Natural killer cell (primary cell): ENCODE data around the gene NXN. TPM values are rescaled to one million over a fixed set of nuclear protein-coding genes. Genes with fewer than 3 reads are reported as not detected.

Experiments
- ATAC-seq, 3 donors: fragments of 150-1000 bp in 2 of 3; fragments of 200-7000 bp in 1 of 3; cut with Tn5 transposase; 1 replicate in 1 of 3; 2 replicates in 2 of 3; pipeline ENCODE4 v1.10.0; 2021; ENCODE audit warnings: mild to moderate bottlenecking in 2 of 3, moderate library complexity in 2 of 3
- DNase-seq, 2 donors: peaks; one replicate each; pipeline versions ENCODE4 v3.0.0 to v3.0.0-alpha.2; 2013 to 2021; ENCODE audit warnings: mixed read lengths in 1 of 2
- H3K27ac ChIP-seq: one replicate; pipeline ENCODE4 v1.5.1; 2013; ENCODE audit warnings: mild to moderate bottlenecking, low read length
- H3K27me3 ChIP-seq: one replicate; pipeline ENCODE4 v1.6.1; 2013; ENCODE audit warnings: low read length; ENCODE audit not compliant: control insufficient read depth, insufficient read depth
- H3K36me3 ChIP-seq: one replicate; pipeline ENCODE4 v1.6.1; 2013; ENCODE audit warnings: low read length; ENCODE audit not compliant: control insufficient read depth, insufficient read depth
- H3K4me1 ChIP-seq: one replicate; pipeline ENCODE4 v1.6.1; 2013; ENCODE audit warnings: low read length; ENCODE audit not compliant: control insufficient read depth, insufficient read depth
- H3K4me3 ChIP-seq: one replicate; pipeline ENCODE4 v1.5.1; 2013; ENCODE audit warnings: low read length
- H3K9me3 ChIP-seq: one replicate; pipeline ENCODE4 v1.6.1; 2013; ENCODE audit warnings: low read length; ENCODE audit not compliant: control insufficient read depth, insufficient read depth
- H3K27ac Mint-ChIP-seq, 2 donors: one replicate each; pipeline ENCODE4 v1.8.0; 2022; ENCODE audit warnings: mild to moderate bottlenecking in 2 of 2, mixed read lengths in 2 of 2, moderate library complexity in 1 of 2
- H3K27me3 Mint-ChIP-seq, 2 donors: one replicate each; pipeline ENCODE4 v1.8.0; 2022; ENCODE audit warnings: low read depth in 2 of 2, mixed read lengths in 2 of 2
- H3K36me3 Mint-ChIP-seq: one replicate; pipeline ENCODE4 v1.8.0; 2022; ENCODE audit warnings: mixed read lengths
- H3K4me1 Mint-ChIP-seq, 2 donors: one replicate each; pipeline ENCODE4 v1.8.0; 2022; ENCODE audit warnings: mixed read lengths in 2 of 2
- H3K4me3 Mint-ChIP-seq: one replicate; pipeline ENCODE4 v1.8.0; 2022; ENCODE audit warnings: mild to moderate bottlenecking, moderate library complexity, mixed read lengths
- H3K9me3 Mint-ChIP-seq, 2 donors: one replicate each; pipeline ENCODE4 v1.8.0; 2022; ENCODE audit warnings: mixed read lengths in 2 of 2
- WGBS: methylation state at CpG from one replicate; pipeline ENCODE4 v1.1.7; 2013; ENCODE audit warnings: missing lambda C conversion rate; ENCODE audit not compliant: insufficient coverage; 5-methylcytosine and 5-hydroxymethylcytosine counted together
- intact Hi-C: fragments of 100-400 bp; cut with micrococcal nuclease; formaldehyde crosslinking; loops from one replicate; pipeline ENCODE4 v1.14.2; 2022
- total RNA-seq, 4 donors: library from RNA; stranded (reverse); fragments of 120-200 nt in 1 of 4; gene quantifications; one replicate each; pipeline versions ENCODE4 v1.2.3 to v1.2.4, GENCODE V29; 2013 to 2022
- TF ChIP-seq, protein P1 (sequence below): fragments of 200-600 bp; IDR thresholded peaks from one replicate; pipeline ENCODE4 v1.8.0; 2022; ENCODE audit warnings: antibody characterized with exemption

NXN gene
- total RNA-seq, 3 donors from 2014 or later (not counting 1 experiment from before 2014, with no cell fraction given): 0.14 to 0.55 TPM; not detected in 1

- WGBS: 85% methylated on average over 30 of the region's 30 CpGs
- intact Hi-C loops: no loop called here
- DNase-seq (no peak), ATAC-seq (no peak)
- TF ChIP-seq, protein P1, sequence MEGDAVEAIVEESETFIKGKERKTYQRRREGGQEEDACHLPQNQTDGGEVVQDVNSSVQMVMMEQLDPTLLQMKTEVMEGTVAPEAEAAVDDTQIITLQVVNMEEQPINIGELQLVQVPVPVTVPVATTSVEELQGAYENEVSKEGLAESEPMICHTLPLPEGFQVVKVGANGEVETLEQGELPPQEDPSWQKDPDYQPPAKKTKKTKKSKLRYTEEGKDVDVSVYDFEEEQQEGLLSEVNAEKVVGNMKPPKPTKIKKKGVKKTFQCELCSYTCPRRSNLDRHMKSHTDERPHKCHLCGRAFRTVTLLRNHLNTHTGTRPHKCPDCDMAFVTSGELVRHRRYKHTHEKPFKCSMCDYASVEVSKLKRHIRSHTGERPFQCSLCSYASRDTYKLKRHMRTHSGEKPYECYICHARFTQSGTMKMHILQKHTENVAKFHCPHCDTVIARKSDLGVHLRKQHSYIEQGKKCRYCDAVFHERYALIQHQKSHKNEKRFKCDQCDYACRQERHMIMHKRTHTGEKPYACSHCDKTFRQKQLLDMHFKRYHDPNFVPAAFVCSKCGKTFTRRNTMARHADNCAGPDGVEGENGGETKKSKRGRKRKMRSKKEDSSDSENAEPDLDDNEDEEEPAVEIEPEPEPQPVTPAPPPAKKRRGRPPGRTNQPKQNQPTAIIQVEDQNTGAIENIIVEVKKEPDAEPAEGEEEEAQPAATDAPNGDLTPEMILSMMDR: no peak
- no peak overlapping the region for H3K27ac ChIP-seq
- peaks cover 16 to 18% of the 10 kb centered on the region in 2 donors for H3K27me3 Mint-ChIP-seq
- H3K4me3 ChIP-seq: no peak overlapping the region
- H3K4me3 Mint-ChIP-seq: no peak overlapping the region
- no peaks in the 10 kb centered on the region for H3K9me3 ChIP-seq
- no peaks in the 10 kb centered on the region for H3K4me1 ChIP-seq
- H3K27ac Mint-ChIP-seq: no peak overlapping the region
- no peaks in the 10 kb centered on the region for H3K36me3 Mint-ChIP-seq
- no peaks in the 10 kb centered on the region for H3K9me3 Mint-ChIP-seq
- peaks cover 6% of the 10 kb centered on the region for H3K27me3 ChIP-seq
- no peaks in the 10 kb centered on the region for H3K36me3 ChIP-seq
- no peaks in the 10 kb centered on the region for H3K4me1 Mint-ChIP-seq
Measured at GRCh38 chr17:850851-851763, 128.5 kb downstream of the NXN start.

DNA sequence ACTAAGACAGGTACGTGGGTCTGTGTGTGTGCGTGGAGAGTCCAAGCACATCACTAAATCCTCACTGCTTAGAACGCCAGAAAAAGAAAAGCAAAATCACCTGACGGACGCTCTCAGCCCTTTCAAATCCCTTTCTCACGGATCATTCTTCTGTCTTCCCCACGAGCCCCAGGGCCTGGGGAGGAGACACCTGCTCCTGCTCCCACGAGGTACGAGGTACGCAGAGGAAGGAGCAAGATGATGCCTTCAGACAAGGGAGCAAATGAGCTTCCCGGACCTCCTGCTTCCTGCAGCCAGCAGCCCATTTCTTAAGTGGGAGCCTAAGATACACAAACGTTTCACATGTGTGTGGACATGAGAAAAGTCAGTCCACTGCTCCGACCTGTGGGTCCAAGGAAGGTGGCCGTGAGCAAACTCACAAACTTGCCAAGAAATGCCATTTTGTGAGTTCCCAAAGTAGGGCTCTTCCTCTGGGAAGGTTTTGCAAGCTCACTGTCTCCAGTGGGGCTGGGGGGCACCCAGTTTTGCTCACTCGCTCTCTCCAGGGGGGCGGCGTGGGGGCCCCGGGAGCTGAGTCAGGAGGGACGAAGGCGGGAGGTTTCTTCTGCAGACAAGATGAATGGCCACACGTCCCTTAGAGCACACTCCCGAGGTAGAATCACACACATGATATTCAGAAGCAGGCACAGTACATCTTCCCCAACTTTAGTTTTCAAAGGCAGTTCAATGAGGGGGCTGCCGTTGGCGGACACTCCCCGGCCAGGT, 129.3 kb downstream of the NXN start:
- Histone ChIP-seq H3K9me3 (no peaks in the 10 kb centered on the region), H3K27ac (no peak overlapping the region), H3K4me1 (no peaks in the 10 kb centered on the region), H3K4me3 (no peak overlapping the region), H3K36me3 (no peaks in the 10 kb centered on the region), H3K27me3 (peaks cover 11% of the 10 kb centered on the region)
- intact Hi-C loops: no loop called here
- Mint-ChIP-seq H3K36me3 (no peaks in the 10 kb centered on the region), H3K4me3 (no peak overlapping the region), H3K4me1 (no peaks in the 10 kb centered on the region), H3K9me3 (no peaks in the 10 kb centered on the region), H3K27ac (no peak overlapping the region), H3K27me3 (peaks cover 20 to 22% of the 10 kb centered on the region in 2 donors)
- 81% methylated on average over 25 of the region's 25 CpGs for whole genome bisulfite sequencing
- TF ChIP-seq, protein P1: no peak
- DNase-seq: no peak
- no peak for ATAC-seq

DNA sequence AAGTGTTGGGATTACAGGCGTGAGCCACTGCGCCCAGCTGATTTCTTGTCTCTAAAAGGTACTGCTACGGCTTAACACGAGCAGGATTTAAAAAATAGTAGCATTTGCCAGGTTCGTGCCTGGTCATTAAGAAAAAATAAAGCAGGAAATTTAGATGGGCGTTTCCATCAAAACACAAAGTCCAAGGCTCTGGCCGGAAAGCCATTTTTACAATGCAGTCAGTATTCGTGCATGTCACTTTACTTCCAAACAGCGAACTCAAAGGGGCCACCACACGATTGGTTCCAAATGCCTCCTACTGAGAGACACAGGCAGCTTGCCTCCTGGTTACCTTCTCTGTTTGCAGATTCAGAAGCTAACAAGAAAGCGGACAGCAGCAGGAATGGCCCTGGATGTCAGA, 131.2 kb downstream of the NXN start:
- Histone ChIP-seq H3K4me1 (no peaks in the 10 kb centered on the region), H3K27ac (no peak overlapping the region), H3K27me3 (peaks cover 11% of the 10 kb centered on the region), H3K36me3 (no peaks in the 10 kb centered on the region), H3K4me3 (no peak overlapping the region), H3K9me3 (no peaks in the 10 kb centered on the region)
- Mint-ChIP-seq H3K27me3 (peaks cover 23 to 27% of the 10 kb centered on the region in 2 donors), H3K4me1 (no peaks in the 10 kb centered on the region), H3K27ac (no peak overlapping the region), H3K9me3 (no peaks in the 10 kb centered on the region), H3K4me3 (no peak overlapping the region), H3K36me3 (no peaks in the 10 kb centered on the region)
- DNase-seq: no peak
- no peak for ATAC-seq
- intact Hi-C loops: no loop called here
- TF ChIP-seq, protein P1: no peak
- 80% methylated on average over 11 of the region's 11 CpGs for WGBS
